Calu3 (cell line): ENCODE results near the gene APBA2. TPM values are rescaled to one million over a fixed set of nuclear protein-coding genes. Genes with fewer than 3 reads are reported as not detected.

Experiments
- BruUV-seq: library from RNA; stranded (reverse); fragments of 400-500 nt; replicated peaks from 2 replicates; lab custom pipeline; 2021; lab: Mats Ljungman, UMichigan
- CTCF ChIA-PET: fragments of 300-600 bp; sonication (Branson Sonifier 250); formaldehyde crosslinking; loops from one replicate; lab custom pipeline; 2022; ENCODE audit warnings: antibody characterized with exemption; lab: Charles Lee
- DNase-seq: peaks from one replicate; pipeline ENCODE4 v3.0.0; 2022
- H3K27ac Mint-ChIP-seq: one replicate; pipeline ENCODE4 v1.8.0; 2022; ENCODE audit warnings: mixed read lengths; ENCODE audit not compliant: unreplicated experiment
- H3K27me3 Mint-ChIP-seq: one replicate; pipeline ENCODE4 v1.8.0; 2022; ENCODE audit warnings: mixed read lengths; ENCODE audit not compliant: unreplicated experiment
- H3K36me3 Mint-ChIP-seq: one replicate; pipeline ENCODE4 v1.8.0; 2022; ENCODE audit warnings: mild to moderate bottlenecking, moderate library complexity, mixed read lengths; ENCODE audit not compliant: insufficient read depth, unreplicated experiment
- H3K4me1 Mint-ChIP-seq: one replicate; pipeline ENCODE4 v1.8.0; 2022; ENCODE audit warnings: mild to moderate bottlenecking, low read depth, mixed read lengths; ENCODE audit not compliant: unreplicated experiment
- H3K4me3 Mint-ChIP-seq: one replicate; pipeline ENCODE4 v1.8.0; 2022; ENCODE audit warnings: mild to moderate bottlenecking, low read depth, moderate library complexity, mixed read lengths; ENCODE audit not compliant: unreplicated experiment
- H3K9me3 Mint-ChIP-seq: one replicate; pipeline ENCODE4 v1.8.0; 2022; ENCODE audit warnings: low read depth, mixed read lengths; ENCODE audit not compliant: unreplicated experiment
- CTCF ChIP-seq: fragments of 200-600 bp; IDR thresholded peaks from one replicate; pipeline ENCODE4 v1.8.0; 2022; ENCODE audit warnings: antibody characterized with exemption; ENCODE audit not compliant: unreplicated experiment
- intact Hi-C: fragments of 100-400 bp; cut with micrococcal nuclease; formaldehyde crosslinking; loops from one replicate; pipeline ENCODE4 v1.10.0; 2022; ENCODE audit not compliant: unreplicated experiment
- total RNA-seq: library from RNA; stranded (reverse); gene quantifications from 2 replicates; pipeline ENCODE4 v1.2.3, GENCODE V29; 2022

APBA2 gene
- total RNA-seq, 1 experiment from 2014 or later, result not detected

GRCh38 chr15:29130476-29130875, 244.7 kb downstream of the APBA2 start:
- no peaks in the 10 kb centered on the region for H3K9me3 Mint-ChIP-seq
- H3K27me3 Mint-ChIP-seq, result no peaks in the 10 kb centered on the region
- no peak overlapping the region for H3K4me3 Mint-ChIP-seq
- no peak for DNase-seq
- TF ChIP-seq CTCF, result no peak
- no peaks in the 10 kb centered on the region for H3K4me1 Mint-ChIP-seq
- no peaks in the 10 kb centered on the region for H3K36me3 Mint-ChIP-seq
- CTCF ChIA-PET, result no interaction called here
- BruUV-seq, result no TSS peak
- no peak overlapping the region for H3K27ac Mint-ChIP-seq
- intact Hi-C loops, result no loop called here

- no peaks in the 10 kb centered on the region for H3K4me1 Mint-ChIP-seq
- no peaks in the 10 kb centered on the region for H3K27me3 Mint-ChIP-seq
- H3K36me3 Mint-ChIP-seq, result no peaks in the 10 kb centered on the region
- intact Hi-C loops, result no loop called here
- no peak overlapping the region for H3K4me3 Mint-ChIP-seq
- CTCF ChIA-PET, result no interaction called here
- no peak for DNase-seq
- no peak overlapping the region for H3K27ac Mint-ChIP-seq
- BruUV-seq, result no TSS peak
- TF ChIP-seq CTCF, result no peak
- H3K9me3 Mint-ChIP-seq, result no peaks in the 10 kb centered on the region
Observed at GRCh38 chr15:29130951-29131839, 245.4 kb downstream of the APBA2 start.

- Mint-ChIP-seq H3K27me3 (no peaks in the 10 kb centered on the region), H3K9me3 (no peaks in the 10 kb centered on the region), H3K27ac (no peak overlapping the region), H3K4me3 (no peak overlapping the region), H3K4me1 (no peaks in the 10 kb centered on the region), H3K36me3 (no peaks in the 10 kb centered on the region)
- CTCF ChIA-PET, result no interaction called here
- DNase-seq, result no peak
- intact Hi-C loops, result no loop called here
- no TSS peak for BruUV-seq
- no peak for TF ChIP-seq CTCF
Observed at GRCh38 chr15:29131840-29132420, 246.2 kb downstream of the APBA2 start.

GRCh38 chr15:29132735-29133181, 247.0 kb downstream of the APBA2 start:
- Mint-ChIP-seq H3K9me3 (no peaks in the 10 kb centered on the region), H3K27me3 (no peaks in the 10 kb centered on the region), H3K4me1 (no peaks in the 10 kb centered on the region), H3K36me3 (no peaks in the 10 kb centered on the region), H3K27ac (no peak overlapping the region), H3K4me3 (no peak overlapping the region)
- intact Hi-C loops, result no loop called here
- CTCF ChIA-PET, result no interaction called here
- DNase-seq, result no peak
- TF ChIP-seq CTCF, result no peak
- BruUV-seq, result no TSS peak
